Body of pancreas (tissue), 4 donors: Measurements from ENCODE around the gene HEYL.

ENCODE experiments used
- CTCF ChIP-seq, 7 experiments: fragments of 450-650 bp in 4 of 7; fragments of 200-600 bp in 3 of 7; sonication (generic) in 3 of 7; IDR thresholded peaks; one replicate each; pipeline ENCODE4 v1.5.1; 2016 to 2019; ENCODE audit warnings: antibody characterized with exemption in 7 of 7
- POLR2A ChIP-seq, 3 donors: fragments of 450-650 bp; IDR thresholded peaks; one replicate each; pipeline ENCODE4 v1.6.1; 2016; ENCODE audit warnings: antibody characterized with exemption in 3 of 3, mild to moderate bottlenecking in 2 of 3

- TF ChIP-seq CTCF (IDR thresholded peaks at IDR 0.05): no peak
- TF ChIP-seq POLR2A (IDR thresholded peaks at IDR 0.05): no peak
Observed at GRCh38 chr1:39608921-39609320, 30.5 kb downstream of the HEYL start.
